ENCODE results near the gene OBP2A.

OBP2A gene

GRCh38 chr9:135579356-135579755, 33.4 kb downstream of the OBP2A start:
- DNase-seq (ENCODE audit: low spot score): no peak

GRCh38 chr9:135579889-135580660, 34.1 kb downstream of the OBP2A start:
- no peak for DNase-seq (ENCODE audit: low spot score)

GRCh38 chr9:135580664-135581380, 34.9 kb downstream of the OBP2A start:
- DNase-seq (ENCODE audit: low spot score): no peak

- DNase-seq (ENCODE audit: low spot score): no peak
Observed at GRCh38 chr9:135581636-135582426, 35.9 kb downstream of the OBP2A start.

DNA sequence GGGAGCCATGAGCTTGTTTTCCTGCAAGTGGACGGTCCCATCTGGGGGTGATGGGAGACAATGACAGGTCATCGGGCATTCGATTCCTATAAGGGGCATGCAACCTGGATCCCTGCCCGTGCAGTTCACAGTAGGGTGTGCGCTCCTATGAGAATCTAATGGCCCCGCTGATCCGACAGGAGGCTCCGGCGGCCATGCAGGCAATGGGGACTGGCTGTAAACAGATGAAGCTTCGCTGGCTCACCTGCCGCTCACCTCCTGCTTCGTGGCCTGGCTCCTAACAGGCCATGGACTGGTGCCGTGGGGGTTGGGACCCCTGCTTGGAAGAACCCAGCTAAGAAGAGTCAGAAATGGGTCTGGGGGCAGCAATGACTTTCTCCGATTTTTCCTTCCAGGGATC, 36.6 kb downstream of the OBP2A start:
- no peak for DNase-seq (ENCODE audit: low spot score)

- DNase-seq (ENCODE audit: low spot score): no peak
Observed at GRCh38 chr9:135582966-135583687, 37.2 kb downstream of the OBP2A start.

GRCh38 chr9:135583688-135584011, 37.7 kb downstream of the OBP2A start:
- DNase-seq (ENCODE audit: low spot score): no peak

DNA sequence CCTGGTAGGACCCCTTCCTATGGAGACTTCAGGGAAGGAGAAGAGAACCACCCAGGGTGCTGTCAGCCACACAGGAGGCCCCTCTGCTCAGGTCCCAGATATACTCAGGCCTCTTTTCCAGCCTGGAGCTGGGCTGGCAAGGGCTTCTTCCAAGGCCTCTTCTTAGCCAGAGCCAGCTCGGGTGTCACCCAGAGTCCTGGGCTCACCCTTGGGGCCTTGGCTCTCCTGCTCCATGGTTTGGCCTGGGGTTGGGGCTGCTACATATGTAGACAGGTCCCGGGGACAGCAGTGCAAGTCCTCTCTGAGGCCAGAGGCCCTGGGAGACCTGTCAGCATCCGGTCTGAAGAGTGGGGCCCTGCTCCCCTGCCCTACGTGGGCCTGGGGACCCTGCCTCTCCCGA, 38.4 kb downstream of the OBP2A start:
- DNase-seq (ENCODE audit: low spot score): no peak

- no peak for DNase-seq (ENCODE audit: low spot score)
Observed at GRCh38 chr9:135584934-135585333, 39.0 kb downstream of the OBP2A start.

GRCh38 chr9:135586601-135587109, 40.7 kb downstream of the OBP2A start:
- DNase-seq (ENCODE audit: low spot score): no peak

- DNase-seq (ENCODE audit: low spot score): no peak
Observed at GRCh38 chr9:135587658-135588057, 41.7 kb downstream of the OBP2A start.

DNA sequence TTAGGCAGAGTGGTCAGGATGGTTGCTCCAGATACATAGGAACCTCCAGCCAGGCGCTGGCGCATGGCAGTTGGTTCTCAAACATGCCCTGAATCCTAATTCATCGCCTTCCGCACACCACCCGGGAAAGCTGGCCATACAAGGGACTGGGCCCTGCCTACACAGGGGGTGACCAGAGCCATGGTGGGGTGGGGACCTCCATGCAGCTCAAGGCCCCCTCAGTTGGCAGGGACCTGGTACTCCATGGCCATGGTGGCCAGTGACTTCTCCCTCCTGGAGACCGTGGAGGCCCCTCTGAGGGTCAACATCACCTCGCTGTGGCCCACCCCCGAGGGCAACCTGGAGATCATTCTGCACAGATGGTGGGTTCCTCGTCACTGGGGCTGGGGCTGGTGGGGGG, 42.4 kb downstream of the OBP2A start:
- DNase-seq (ENCODE audit: low spot score): no peak

- DNase-seq (ENCODE audit: low spot score): no peak
Observed at GRCh38 chr9:135588886-135589595, 43.1 kb downstream of the OBP2A start.

GRCh38 chr9:135589596-135590485, 43.9 kb downstream of the OBP2A start:
- DNase-seq (ENCODE audit: low spot score): no peak

GRCh38 chr9:135590486-135591079, 44.7 kb downstream of the OBP2A start:
- no peak for DNase-seq (ENCODE audit: low spot score)

- no peak for DNase-seq (ENCODE audit: low spot score)
Observed at GRCh38 chr9:135591506-135592330, 45.8 kb downstream of the OBP2A start.

DNA sequence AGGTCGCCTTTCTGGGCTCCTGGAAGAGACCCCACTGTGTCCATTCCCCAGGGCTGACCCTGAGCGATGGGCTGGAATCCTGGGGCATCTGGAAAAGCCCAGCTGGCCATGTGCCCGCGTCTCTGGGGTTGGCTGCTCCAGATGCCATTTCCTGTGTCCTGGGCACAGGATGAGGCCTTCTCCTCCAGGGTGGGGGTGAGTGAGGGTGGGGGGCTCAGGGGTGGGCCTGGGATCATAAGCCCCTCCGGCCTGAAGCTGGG, 46.3 kb downstream of the OBP2A start:
- DNase-seq (ENCODE audit: low spot score): no peak

DNA sequence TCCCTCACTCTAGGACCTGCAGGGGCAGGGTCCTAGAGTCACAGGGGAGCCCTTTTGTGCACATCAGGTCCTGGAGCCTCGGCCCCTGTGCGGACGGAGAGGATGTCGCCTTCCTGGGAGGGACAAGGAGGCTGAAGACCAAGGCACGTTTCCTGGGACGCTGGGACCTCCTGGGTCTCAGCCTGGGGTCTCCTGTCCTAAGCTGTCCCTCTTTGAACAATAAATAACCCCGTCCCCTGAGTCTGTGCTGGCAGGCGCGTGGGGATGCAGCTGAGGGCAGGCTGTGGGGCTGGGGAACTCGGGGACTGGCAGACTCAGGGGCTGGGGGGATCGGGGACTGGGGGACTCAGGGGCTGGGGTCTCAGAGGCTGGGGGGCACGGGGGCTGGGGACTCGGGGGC, 46.7 kb downstream of the OBP2A start:
- DNase-seq (ENCODE audit: low spot score): no peak

- DNase-seq (ENCODE audit: low spot score): no peak
Observed at GRCh38 chr9:135596211-135596610, 50.3 kb downstream of the OBP2A start.
